Aorta (tissue), 5 donors: Measurements from ENCODE around the gene TLR9. TPM values are rescaled to one million over a fixed set of nuclear protein-coding genes. Genes with fewer than 3 reads are reported as not detected.

ENCODE experiments used
- ATAC-seq: fragments of 200-7000 bp; cut with Tn5 transposase; one replicate; pipeline ENCODE4 v1.9.1; 2022; ENCODE audit warnings: moderate library complexity; ENCODE audit not compliant: low FRiP score
- DNase-seq, 2 donors: peaks; one replicate each; pipeline ENCODE4 v3.0.0-alpha.2; 2020
- H3K27ac ChIP-seq, 2 donors: one replicate each; pipeline ENCODE4 v1.5.1; 2013; ENCODE audit warnings: low read length in 2 of 2, mild to moderate bottlenecking in 2 of 2, moderate library complexity in 2 of 2, control low read depth in 1 of 2, inconsistent platforms in 1 of 2, low read depth in 1 of 2
- H3K27me3 ChIP-seq, 2 donors: one replicate each; pipeline ENCODE4 v1.6.1; 2013; ENCODE audit warnings: control low read depth in 1 of 2, low read length in 1 of 2, mild to moderate bottlenecking in 1 of 2, moderate library complexity in 1 of 2; ENCODE audit not compliant: insufficient read depth in 2 of 2, control insufficient read depth in 1 of 2
- H3K36me3 ChIP-seq, 2 donors: one replicate each; pipeline ENCODE4 v1.6.1; 2013; ENCODE audit warnings: control low read depth in 1 of 2, low read length in 1 of 2, mild to moderate bottlenecking in 1 of 2; ENCODE audit not compliant: insufficient read depth in 2 of 2, control insufficient read depth in 1 of 2
- H3K4me1 ChIP-seq, 2 donors: one replicate each; pipeline ENCODE4 v1.6.1; 2013; ENCODE audit warnings: low read length in 2 of 2, control low read depth in 1 of 2, mild to moderate bottlenecking in 1 of 2, moderate library complexity in 1 of 2; ENCODE audit not compliant: insufficient read depth in 2 of 2, control insufficient read depth in 1 of 2
- H3K4me3 ChIP-seq, 2 donors: one replicate each; pipeline ENCODE4 v1.5.1; 2013; ENCODE audit warnings: low read length in 2 of 2, control low read depth in 1 of 2, mild to moderate bottlenecking in 1 of 2
- H3K9me3 ChIP-seq: one replicate; pipeline ENCODE4 v1.6.1; 2013; ENCODE audit warnings: mild to moderate bottlenecking, low read length; ENCODE audit not compliant: control insufficient read depth
- WGBS, 2 donors: extraction: QIAGEN DNeasy Blood & Tissue Kit; methylation state at CpG; one replicate each; pipeline ENCODE4 v1.1.7; 2013; 5-methylcytosine and 5-hydroxymethylcytosine counted together
- intact Hi-C, 2 donors: fragments of 100-400 bp; cut with DNase I; formaldehyde crosslinking; loops; one replicate each; pipeline versions ENCODE4 v1.14.2 to v1.15.0; 2022
- polyA plus RNA-seq, 2 donors: library from polyadenylated mRNA; stranded (reverse); fragments of 200-250 nt; gene quantifications; one replicate each; pipeline ENCODE4 v1.2.3, GENCODE V29; 2013
- total RNA-seq, 2 donors: library from RNA; stranded (reverse); fragmentation: NEBNext Ultra II Directional; extraction: Animal tissue kit (Norgen Biotek cat#: 25700); gene quantifications; one replicate each; pipeline ENCODE4 v1.2.1, GENCODE V29; 2021
- donor health status: healthy with polysubstance abuse.
- donor health status: Bipolar disorder and iron deficiency.
- donor health status: DM: no; HTN: no; CAD: no.
- donor health status: DM: no; HTN: no; CAD: no.
- donor health status: DM: yes; HTN: yes; CAD: no.

TLR9 gene
- total and polyA plus RNA-seq, 4 donors = 0.42 to 0.81 TPM; not detected in 2

DNA sequence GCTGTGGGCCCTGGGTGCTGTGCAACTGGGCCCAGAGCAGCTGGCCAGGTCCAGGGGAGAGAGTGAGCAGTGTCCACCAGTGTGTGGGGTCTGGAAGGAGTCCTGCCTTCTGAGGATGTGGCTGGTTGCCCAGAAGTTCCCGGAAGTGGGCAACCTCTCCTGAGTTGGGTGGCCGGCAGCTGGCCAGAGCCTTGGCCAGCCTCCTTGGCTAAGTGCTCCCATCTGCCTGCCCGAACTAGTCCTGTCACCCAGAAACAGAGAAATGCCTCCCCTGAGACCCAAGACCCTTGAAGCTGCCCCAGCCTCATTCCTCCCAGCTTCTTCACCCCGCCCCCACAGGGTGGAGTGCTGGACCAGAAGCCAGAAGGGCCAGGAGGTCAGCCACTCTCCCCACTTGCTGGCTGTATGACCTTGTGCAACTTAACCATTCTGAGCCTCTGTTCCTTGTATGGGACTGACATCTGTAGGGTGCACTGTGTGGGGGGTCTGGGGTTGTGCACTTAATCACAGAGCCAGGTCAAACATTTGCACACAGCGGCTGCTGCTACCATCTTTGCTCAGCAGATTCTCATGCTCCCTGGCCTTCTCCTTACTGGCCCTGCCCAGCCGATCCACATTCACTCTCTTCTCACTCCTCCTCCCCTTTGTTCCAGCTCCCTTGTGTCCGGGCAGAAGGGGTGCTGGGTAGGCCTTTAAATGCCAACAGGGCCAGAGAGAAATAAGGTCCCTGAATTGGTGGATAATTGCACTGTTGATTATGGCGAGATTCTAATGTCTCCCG lies 35.0 kb downstream of the TLR9 start:
- Histone ChIP-seq H3K27me3 (no peaks in the 10 kb centered on the region), H3K36me3 (no peaks in the 10 kb centered on the region), H3K4me1 (peaks cover 0 to 2% of the 10 kb centered on the region in 2 donors), H3K9me3 (no peaks in the 10 kb centered on the region), H3K4me3 (no peak overlapping the region), H3K27ac (peak overlapping the region in 1 of 2 donors; percentile 32)
- intact Hi-C loops = loop anchor here in 1 of 2 donors (2.0 kb wide), 1 partner anchor 34 kb away; no protein-coding TSS in a partner anchor
- ATAC-seq (peak; percentile 75), DNase-seq (peak; percentile 76 to 88)
- WGBS, 2 donors = 22 to 27% methylated on average over 9 of the region's 9 CpGs

DNA sequence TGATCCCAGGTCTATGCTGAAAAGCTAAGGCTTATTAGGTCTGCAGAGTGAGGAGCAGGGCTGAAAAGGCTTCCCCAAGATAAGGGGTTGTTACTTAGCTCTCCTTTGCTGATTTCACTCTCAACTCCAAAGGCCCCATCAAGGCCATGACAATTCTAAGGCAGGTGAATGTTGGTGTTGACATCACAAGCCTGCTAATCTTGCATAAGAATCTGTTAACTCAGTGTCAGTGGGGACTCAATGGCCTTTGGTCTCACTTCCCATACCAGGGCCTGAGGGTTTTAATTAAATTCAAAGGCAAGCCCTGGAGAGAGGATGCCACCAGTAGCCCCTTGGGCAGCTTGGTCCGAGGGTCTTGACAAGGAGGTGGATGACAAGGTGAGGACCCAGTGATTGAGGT lies 36.9 kb downstream of the TLR9 start:
- DNase-seq (no peak), ATAC-seq (no peak)
- Histone ChIP-seq H3K4me3 (no peak overlapping the region), H3K27ac (no peak overlapping the region), H3K9me3 (no peaks in the 10 kb centered on the region), H3K4me1 (peaks cover 0 to 2% of the 10 kb centered on the region in 2 donors), H3K36me3 (no peaks in the 10 kb centered on the region), H3K27me3 (no peaks in the 10 kb centered on the region)
- intact Hi-C loops = no loop called here
- WGBS, 2 donors = 90 to 96% methylated on average over 1 of the region's 1 CpG

DNA sequence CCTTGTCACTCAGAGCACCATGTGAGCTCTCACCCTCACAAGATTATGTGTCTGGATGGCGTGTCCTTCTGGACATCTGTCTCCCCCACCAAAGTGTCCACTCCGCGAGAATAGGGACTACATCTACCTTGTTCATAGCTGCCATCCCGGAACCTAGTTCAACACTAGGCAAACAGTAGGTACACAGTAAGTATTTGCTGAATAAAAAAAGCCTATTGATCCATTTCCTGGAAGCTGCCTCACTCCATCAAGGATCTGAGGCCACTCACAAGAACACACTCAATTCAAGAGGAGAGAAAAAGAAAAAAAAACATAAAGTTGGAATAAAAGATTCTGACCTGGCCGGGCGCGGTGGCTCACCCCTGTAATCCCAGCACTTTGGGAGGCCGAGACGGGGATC lies 38.7 kb downstream of the TLR9 start:
- Histone ChIP-seq H3K27me3 (no peaks in the 10 kb centered on the region), H3K27ac (no peak overlapping the region), H3K4me3 (no peak overlapping the region), H3K36me3 (no peaks in the 10 kb centered on the region), H3K9me3 (no peaks in the 10 kb centered on the region), H3K4me1 (peaks cover 0 to 2% of the 10 kb centered on the region in 2 donors)
- intact Hi-C loops = no loop called here
- DNase-seq (no peak), ATAC-seq (no peak)
- 97 to 98% methylated on average over 9 of the region's 9 CpGs for WGBS, 2 donors

- intact Hi-C loops = no loop called here
- H3K4me3 ChIP-seq = no peak overlapping the region
- peaks cover 0 to 2% of the 10 kb centered on the region in 2 donors for H3K4me1 ChIP-seq
- DNase-seq (peak in 1 of 2 donors; percentile 22), ATAC-seq (no peak)
- no peaks in the 10 kb centered on the region for H3K36me3 ChIP-seq
- no peaks in the 10 kb centered on the region for H3K27me3 ChIP-seq
- H3K27ac ChIP-seq = no peak overlapping the region
- WGBS, 2 donors = 93 to 94% methylated on average over 3 of the region's 3 CpGs
- no peaks in the 10 kb centered on the region for H3K9me3 ChIP-seq
Observed at GRCh38 chr3:52185837-52186236, 39.6 kb downstream of the TLR9 start.

- H3K27me3 ChIP-seq = no peaks in the 10 kb centered on the region
- no peak for ATAC-seq
- no peaks in the 10 kb centered on the region for H3K36me3 ChIP-seq
- H3K27ac ChIP-seq = no peak overlapping the region
- no peak overlapping the region for H3K4me3 ChIP-seq
- intact Hi-C loops = no loop called here
- no peaks in the 10 kb centered on the region for H3K4me1 ChIP-seq
- DNase-seq = peak in 1 of 2 donors; percentile 61
- WGBS, 2 donors = 97 to 98% methylated on average over 6 of the region's 6 CpGs
- no peaks in the 10 kb centered on the region for H3K9me3 ChIP-seq
Observed at GRCh38 chr3:52185311-52185710, 40.1 kb downstream of the TLR9 start.

- WGBS, 2 donors = 93 to 96% methylated on average over 8 of the region's 8 CpGs
- Histone ChIP-seq H3K27ac (no peak overlapping the region), H3K4me3 (no peak overlapping the region), H3K27me3 (no peaks in the 10 kb centered on the region), H3K4me1 (no peaks in the 10 kb centered on the region), H3K9me3 (no peaks in the 10 kb centered on the region), H3K36me3 (no peaks in the 10 kb centered on the region)
- no peak for ATAC-seq
- peak in 1 of 2 donors; percentile 47 for DNase-seq
- intact Hi-C loops = no loop called here
Observed at GRCh38 chr3:52184690-52185089, 40.8 kb downstream of the TLR9 start.

DNA sequence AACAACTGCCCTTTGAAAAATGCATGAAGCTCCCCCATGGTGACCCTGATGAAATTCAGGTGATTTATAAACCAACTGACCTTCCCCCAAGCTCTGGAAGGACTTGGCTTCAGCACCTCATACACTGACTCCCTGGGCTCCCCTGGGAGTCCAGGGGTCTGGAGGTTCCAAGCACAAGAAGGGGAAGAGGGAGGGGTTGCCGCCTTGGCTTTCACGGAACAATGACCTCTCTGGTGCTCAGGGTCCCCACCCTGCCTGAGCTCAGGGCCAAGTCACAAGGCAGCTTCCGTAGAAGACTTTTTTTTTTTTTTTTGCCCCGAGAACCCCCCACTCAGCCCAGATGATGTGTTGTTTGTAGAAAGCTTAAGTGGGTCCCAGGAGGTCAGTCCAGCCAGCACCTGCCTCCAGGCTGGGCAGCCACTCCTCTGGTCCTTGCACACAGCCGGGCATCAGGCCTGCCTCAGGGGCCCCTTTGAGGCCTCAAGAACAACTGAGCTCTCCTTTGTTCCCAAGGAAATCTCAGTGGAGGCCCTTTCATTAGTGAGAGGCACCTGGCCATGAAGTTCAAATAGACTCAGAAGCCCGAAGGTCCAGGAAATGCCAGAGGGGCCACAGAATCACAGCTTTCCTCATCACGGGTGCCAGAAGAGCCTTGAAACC lies 41.5 kb downstream of the TLR9 start:
- no peak overlapping the region for H3K27ac ChIP-seq
- H3K27me3 ChIP-seq = no peaks in the 10 kb centered on the region
- DNase-seq (peak in 1 of 2 donors; percentile 36), ATAC-seq (no peak)
- no peaks in the 10 kb centered on the region for H3K36me3 ChIP-seq
- intact Hi-C loops = no loop called here
- no peaks in the 10 kb centered on the region for H3K9me3 ChIP-seq
- H3K4me1 ChIP-seq = no peaks in the 10 kb centered on the region
- no peak overlapping the region for H3K4me3 ChIP-seq
- WGBS, 2 donors = 92% methylated on average over 7 of the region's 7 CpGs

DNA sequence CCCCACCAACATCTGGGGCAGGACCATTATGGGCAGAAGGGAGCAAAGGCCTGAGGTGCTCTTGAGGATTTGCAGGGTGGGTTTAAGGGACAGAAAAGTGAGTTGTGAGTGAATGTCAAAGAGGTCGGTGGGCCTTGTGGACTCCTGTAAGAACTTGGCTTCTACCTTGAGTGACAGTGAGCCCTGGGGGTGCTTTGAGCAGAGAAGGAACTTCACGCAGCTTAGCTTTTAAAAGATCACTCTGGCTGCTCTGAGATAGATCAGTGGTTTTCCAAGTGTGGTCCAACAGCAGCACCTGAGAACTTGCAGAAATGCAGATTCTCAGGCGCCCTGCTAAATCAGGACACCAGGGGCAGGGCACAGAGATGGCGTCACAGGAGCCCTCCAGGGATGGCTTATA lies 42.8 kb downstream of the TLR9 start:
- WGBS, 2 donors = 94 to 97% methylated on average over 4 of the region's 4 CpGs
- H3K4me3 ChIP-seq = no peak overlapping the region
- intact Hi-C loops = no loop called here
- ATAC-seq (no peak), DNase-seq (peak in 1 of 2 donors; percentile 31)
- H3K27ac ChIP-seq = no peak overlapping the region
- no peaks in the 10 kb centered on the region for H3K9me3 ChIP-seq
- no peaks in the 10 kb centered on the region for H3K27me3 ChIP-seq
- H3K4me1 ChIP-seq = no peaks in the 10 kb centered on the region
- no peaks in the 10 kb centered on the region for H3K36me3 ChIP-seq

DNA sequence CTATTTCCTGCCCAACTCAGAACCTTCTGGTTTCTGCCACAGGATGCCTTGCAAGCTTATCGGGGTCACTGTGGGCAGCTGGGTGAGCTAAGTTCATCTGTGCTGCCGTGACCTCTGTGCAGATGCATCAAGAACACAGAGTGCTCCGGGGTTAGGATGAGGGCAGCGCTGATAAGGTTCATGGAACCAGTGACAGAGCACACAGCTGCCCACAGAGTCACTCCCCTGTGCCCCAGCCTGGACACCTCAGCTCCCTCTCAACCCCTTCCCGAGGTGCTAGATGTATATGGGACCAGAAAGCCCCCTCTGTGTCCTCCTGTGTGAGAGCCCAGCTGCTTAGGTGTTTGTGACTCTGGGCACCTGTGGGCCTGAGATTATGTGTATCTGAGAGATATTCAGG lies 43.2 kb downstream of the TLR9 start:
- H3K36me3 ChIP-seq = no peaks in the 10 kb centered on the region
- H3K9me3 ChIP-seq = no peaks in the 10 kb centered on the region
- H3K4me1 ChIP-seq = no peaks in the 10 kb centered on the region
- no peak overlapping the region for H3K4me3 ChIP-seq
- DNase-seq (peak in 1 of 2 donors; percentile 59), ATAC-seq (peak; percentile 30)
- WGBS, 2 donors = 90 to 95% methylated on average over 5 of the region's 5 CpGs
- no peaks in the 10 kb centered on the region for H3K27me3 ChIP-seq
- no peak overlapping the region for H3K27ac ChIP-seq
- intact Hi-C loops = no loop called here
